ENCODE measurements around the gene CHCHD3.

The CHCHD3 gene

DNA sequence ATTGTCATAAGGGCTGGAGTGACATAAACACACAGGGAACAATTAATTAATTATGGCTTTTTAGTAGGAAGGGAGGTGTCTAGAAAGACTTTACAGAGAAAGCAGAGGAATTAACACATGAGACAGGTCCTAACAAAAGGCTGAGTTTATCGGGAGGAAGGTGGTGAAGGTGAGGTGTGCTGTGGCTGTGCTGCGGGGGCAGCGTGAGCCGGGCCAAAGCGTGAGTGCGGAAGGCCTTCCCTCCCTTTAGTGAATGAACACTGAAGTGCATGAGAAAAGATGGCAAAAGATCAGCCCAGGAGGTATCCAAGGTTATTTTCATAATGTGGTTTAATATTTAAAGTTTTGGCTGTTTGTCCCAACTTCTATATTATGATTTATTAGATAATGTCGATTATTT lies 262.2 kb downstream of the CHCHD3 start:
- no peak overlapping the region for H3K27ac ChIP-seq
- no peak overlapping the region for H3K4me3 ChIP-seq
- TF ChIP-seq, protein P1, sequence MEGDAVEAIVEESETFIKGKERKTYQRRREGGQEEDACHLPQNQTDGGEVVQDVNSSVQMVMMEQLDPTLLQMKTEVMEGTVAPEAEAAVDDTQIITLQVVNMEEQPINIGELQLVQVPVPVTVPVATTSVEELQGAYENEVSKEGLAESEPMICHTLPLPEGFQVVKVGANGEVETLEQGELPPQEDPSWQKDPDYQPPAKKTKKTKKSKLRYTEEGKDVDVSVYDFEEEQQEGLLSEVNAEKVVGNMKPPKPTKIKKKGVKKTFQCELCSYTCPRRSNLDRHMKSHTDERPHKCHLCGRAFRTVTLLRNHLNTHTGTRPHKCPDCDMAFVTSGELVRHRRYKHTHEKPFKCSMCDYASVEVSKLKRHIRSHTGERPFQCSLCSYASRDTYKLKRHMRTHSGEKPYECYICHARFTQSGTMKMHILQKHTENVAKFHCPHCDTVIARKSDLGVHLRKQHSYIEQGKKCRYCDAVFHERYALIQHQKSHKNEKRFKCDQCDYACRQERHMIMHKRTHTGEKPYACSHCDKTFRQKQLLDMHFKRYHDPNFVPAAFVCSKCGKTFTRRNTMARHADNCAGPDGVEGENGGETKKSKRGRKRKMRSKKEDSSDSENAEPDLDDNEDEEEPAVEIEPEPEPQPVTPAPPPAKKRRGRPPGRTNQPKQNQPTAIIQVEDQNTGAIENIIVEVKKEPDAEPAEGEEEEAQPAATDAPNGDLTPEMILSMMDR (IDR thresholded peaks at IDR 0.05): no peak
- no peak for DNase-seq (ENCODE audit: low spot score)

GRCh38 chr7:132817949-132818348 lies 263.9 kb downstream of the CHCHD3 start:
- H3K27ac ChIP-seq: no peak overlapping the region
- no peak overlapping the region for H3K4me3 ChIP-seq
- DNase-seq (ENCODE audit: low spot score): no peak
- TF ChIP-seq, protein P1 (IDR thresholded peaks at IDR 0.05): no peak

DNA sequence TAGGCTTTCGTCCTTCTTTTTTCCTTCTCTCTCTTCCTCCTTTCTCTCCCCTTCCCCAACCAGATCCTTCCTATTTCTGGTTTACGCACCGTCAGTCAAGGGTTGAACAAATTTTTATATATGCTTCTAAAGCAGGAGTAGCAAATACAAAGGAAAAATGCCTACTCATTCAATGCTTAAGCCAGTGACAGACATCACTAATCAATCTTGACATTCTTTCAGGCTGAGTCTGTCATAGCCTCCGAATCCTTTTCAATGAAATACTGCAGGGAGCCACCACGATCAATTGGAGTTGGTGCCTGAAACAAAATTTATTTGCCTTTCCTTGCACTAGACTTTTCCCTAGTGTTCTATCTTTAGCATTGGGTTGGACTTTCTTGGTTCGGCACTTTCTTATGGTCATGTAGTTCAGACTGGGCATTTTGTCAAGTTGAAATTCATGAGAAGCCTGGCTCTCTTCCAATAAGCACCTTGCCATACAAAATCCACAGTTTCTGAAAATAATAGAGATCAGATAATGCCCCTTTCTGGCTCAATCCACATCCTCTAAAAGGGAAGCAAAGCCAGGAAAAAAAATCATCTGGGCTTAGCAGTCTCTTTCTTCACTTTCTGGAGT lies 266.1 kb downstream of the CHCHD3 start:
- Histone ChIP-seq H3K27ac (no peak overlapping the region), H3K4me3 (no peak overlapping the region)
- TF ChIP-seq, protein P1 (IDR thresholded peaks at IDR 0.05): no peak
- DNase-seq (ENCODE audit: low spot score): no peak

DNA sequence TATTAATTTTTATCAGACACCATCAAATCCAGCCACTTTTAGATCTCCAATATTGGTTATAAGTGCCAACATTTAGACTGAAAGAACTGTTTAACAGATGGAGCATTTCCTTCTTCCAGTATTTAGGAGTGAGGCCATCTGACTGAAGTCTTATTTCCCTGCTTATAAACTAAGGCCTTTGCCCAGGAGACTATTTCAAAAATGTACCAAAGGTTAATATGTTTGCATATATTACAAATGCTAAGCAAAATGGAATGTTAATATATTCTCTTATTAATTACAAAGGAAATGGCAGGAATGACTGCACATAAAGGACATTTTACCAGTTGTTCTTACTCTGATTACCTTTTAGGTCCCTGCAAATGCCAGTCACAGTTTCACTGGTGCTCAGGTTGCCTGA lies 266.8 kb downstream of the CHCHD3 start:
- DNase-seq (ENCODE audit: low spot score): no peak
- TF ChIP-seq, protein P1 (IDR thresholded peaks at IDR 0.05): no peak
- Histone ChIP-seq H3K4me3 (no peak overlapping the region), H3K27ac (no peak overlapping the region)

- no peak overlapping the region for H3K27ac ChIP-seq
- DNase-seq (ENCODE audit: low spot score): no peak
- H3K4me3 ChIP-seq: no peak overlapping the region
Measured at GRCh38 chr7:132810561-132810960, 271.3 kb downstream of the CHCHD3 start.

DNA sequence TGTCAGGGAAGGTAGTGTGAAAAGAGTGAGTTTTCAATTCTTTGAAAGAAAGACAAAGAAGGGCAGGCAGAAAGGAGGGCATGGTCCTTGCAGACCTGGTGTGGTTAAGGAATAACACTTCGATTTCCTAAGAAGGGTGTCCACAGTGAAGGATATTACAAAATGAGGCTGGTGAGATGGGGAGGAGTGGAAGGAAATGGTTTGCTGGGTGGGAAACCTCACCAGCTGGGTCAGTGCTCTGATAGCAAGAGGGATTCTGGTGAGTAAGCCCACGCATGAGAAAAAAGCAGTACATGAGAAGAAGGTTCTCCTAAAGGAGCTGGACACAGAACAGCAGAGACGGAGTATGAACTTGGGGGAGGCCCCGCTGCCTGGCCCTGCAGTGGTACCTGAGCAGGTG lies 275.1 kb downstream of the CHCHD3 start:
- no peak overlapping the region for H3K27ac ChIP-seq
- TF ChIP-seq, protein P1 (IDR thresholded peaks at IDR 0.05): no peak
- no peak overlapping the region for H3K4me3 ChIP-seq
- DNase-seq (ENCODE audit: low spot score): no peak

More at GRCh38 chr7:132810561-132810960, 271.3 kb downstream of the CHCHD3 start:
- TF ChIP-seq, protein P1 (IDR thresholded peaks at IDR 0.05): no peak

DNA sequence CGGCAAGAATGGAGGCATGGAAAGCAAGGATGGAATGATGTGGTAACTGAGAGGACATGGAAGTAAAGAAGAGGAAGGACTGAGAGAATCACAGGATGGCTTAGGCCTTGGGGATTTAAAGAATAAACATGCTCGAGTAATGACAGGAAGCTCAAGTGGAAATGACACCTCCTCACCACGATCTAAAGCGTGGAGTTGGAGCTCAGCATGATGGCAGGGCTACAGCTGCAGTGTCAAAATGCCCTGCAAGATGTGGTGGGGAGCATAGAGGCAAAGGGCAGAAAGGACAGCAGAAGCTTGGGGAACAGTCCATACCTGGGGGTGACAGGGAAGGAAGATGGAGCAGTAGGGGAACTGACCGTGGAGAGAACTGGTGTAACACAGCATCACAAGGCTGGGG lies 276.1 kb downstream of the CHCHD3 start:
- TF ChIP-seq, protein P1 (IDR thresholded peaks at IDR 0.05): no peak
- H3K27ac ChIP-seq: no peak overlapping the region
- DNase-seq (ENCODE audit: low spot score): no peak

More for the DNA sequence above, 276.1 kb downstream of the CHCHD3 start:
- H3K4me3 ChIP-seq: no peak overlapping the region
